HepG2 (cell line): ENCODE measurements around the gene SGPP1. TPM values are rescaled to one million over a fixed set of nuclear protein-coding genes. Genes with fewer than 3 reads are reported as not detected.

Source experiments
- CBX1 ChIP-seq: IDR thresholded peaks from one replicate; pipeline ENCODE4 v1.6.1; 2016; ENCODE audit warnings: antibody characterized with exemption, low read depth
- CC2D1A ChIP-seq: sonication (generic); formaldehyde crosslinking; IDR thresholded peaks from 2 replicates; pipeline ENCODE4 v1.8.1; 2023; ENCODE audit warnings: mild to moderate bottlenecking, missing genetic modification reagents
- GPN1 ChIP-seq: sonication (generic); formaldehyde crosslinking; IDR thresholded peaks from 2 replicates; pipeline ENCODE4 v1.5.1; 2020; ENCODE audit warnings: missing genetic modification reagents, borderline replicate concordance
- HDAC6 ChIP-seq: fragments of 200-600 bp; sonication (generic); IDR thresholded peaks from 2 replicates; pipeline ENCODE4 v1.7.0; 2017; ENCODE audit warnings: mild to moderate bottlenecking, antibody characterized with exemption, low read length, low read depth
- KAT7 ChIP-seq: IDR thresholded peaks from 2 replicates; pipeline ENCODE4 v1.6.1; 2018; ENCODE audit warnings: borderline replicate concordance, missing compliant biosample characterization
- KLF15 ChIP-seq: sonication (generic); formaldehyde crosslinking; IDR thresholded peaks from 2 replicates; pipeline ENCODE4 v1.8.1; 2023; ENCODE audit warnings: borderline replicate concordance, mild to moderate bottlenecking, inconsistent platforms, missing genetic modification reagents, mixed read lengths
- MEIS1 ChIP-seq: sonication (generic); formaldehyde crosslinking; IDR thresholded peaks from 2 replicates; pipeline ENCODE4 v1.9.0; 2021; ENCODE audit warnings: mild to moderate bottlenecking, missing genetic modification reagents, moderate library complexity, borderline replicate concordance
- NFIC ChIP-seq: IDR thresholded peaks from 2 replicates; pipeline ENCODE4 v1.6.1; 2012; ENCODE audit warnings: mild to moderate bottlenecking, low read length, inconsistent platforms
- REPIN1 ChIP-seq: sonication (generic); formaldehyde crosslinking; IDR thresholded peaks from 2 replicates; pipeline ENCODE4 v1.8.0; 2022; ENCODE audit warnings: missing genetic modification reagents, low read depth, mild to moderate bottlenecking, borderline replicate concordance
- TCF12 ChIP-seq, 2 experiments: fragments of 450-650 bp in 1 of 2; sonication (generic) in 1 of 2; formaldehyde crosslinking in 1 of 2; IDR thresholded peaks; 2 replicates each; pipeline versions ENCODE4 v1.6.1 to v1.8.0; 2017 to 2022; ENCODE audit warnings: antibody characterized with exemption in 1 of 2, mild to moderate bottlenecking in 1 of 2, missing genetic modification reagents in 1 of 2, moderate library complexity in 1 of 2
- WIZ ChIP-seq: sonication (generic); formaldehyde crosslinking; IDR thresholded peaks from 2 replicates; pipeline ENCODE4 v1.5.1; 2020; ENCODE audit warnings: mild to moderate bottlenecking, missing genetic modification reagents
- ZNF446 ChIP-seq: sonication (generic); formaldehyde crosslinking; IDR thresholded peaks from 2 replicates; pipeline ENCODE4 v1.5.0; 2020; ENCODE audit warnings: mild to moderate bottlenecking, missing genetic modification reagents
- ZNF558 ChIP-seq: sonication (generic); formaldehyde crosslinking; IDR thresholded peaks from 2 replicates; pipeline ENCODE4 v1.9.0; 2022; ENCODE audit warnings: mild to moderate bottlenecking, missing genetic modification reagents, borderline replicate concordance
- ZNF792 ChIP-seq: IDR thresholded peaks from 2 replicates; pipeline ENCODE4 v1.6.1; 2016
- polyA plus RNA-seq, 8 experiments: library from polyadenylated mRNA; depleted of rRNA in 3 of 8; stranded (reverse) in 7 of 8; unstranded in 1 of 8; fragments of >200 nt; fragmentation: Illumina TruSeq in 4 of 8; extraction: Trizol in 4 of 8; gene quantifications; 2 replicates each; pipeline versions ENCODE4 v1.2.1 to v1.2.3, GENCODE V29; 2011 to 2016; ENCODE audit warnings: low read depth in 4 of 8, missing spikeins in 1 of 8, mixed read lengths in 1 of 8; ENCODE audit not compliant: insufficient read depth in 1 of 8
- total RNA-seq, 5 experiments: library from RNA; depleted of rRNA; stranded (reverse); fragments of >200 nt; fragmentation: Illumina TruSeq; extraction: Trizol; gene quantifications; 2 replicates each; pipeline ENCODE4 v1.2.3, GENCODE V29; 2016; ENCODE audit warnings: low read depth in 1 of 5
- TF ChIP-seq, protein P1 (sequence below): sonication (generic); formaldehyde crosslinking; conservative IDR thresholded peaks from 2 replicates; pipeline ENCODE4 v1.4.0; 2020; ENCODE audit warnings: mild to moderate bottlenecking, missing genetic modification reagents, moderate library complexity
- TF ChIP-seq, protein P2 (sequence below): sonication (generic); formaldehyde crosslinking; IDR thresholded peaks from 2 replicates; pipeline ENCODE4 v1.4.0; 2020; ENCODE audit warnings: missing genetic modification reagents, borderline replicate concordance
- TF ChIP-seq, protein P3 (sequence below): IDR thresholded peaks from 2 replicates; pipeline ENCODE4 v1.4.0; 2020; ENCODE audit warnings: mild to moderate bottlenecking, missing genetic modification reagents

The SGPP1 gene
- total and polyA plus RNA-seq, 2 of the 13 experiments (the other 11 are each of a cell fraction or from before 2014, with no cell fraction given), result 6.4 to 6.8 TPM

DNA sequence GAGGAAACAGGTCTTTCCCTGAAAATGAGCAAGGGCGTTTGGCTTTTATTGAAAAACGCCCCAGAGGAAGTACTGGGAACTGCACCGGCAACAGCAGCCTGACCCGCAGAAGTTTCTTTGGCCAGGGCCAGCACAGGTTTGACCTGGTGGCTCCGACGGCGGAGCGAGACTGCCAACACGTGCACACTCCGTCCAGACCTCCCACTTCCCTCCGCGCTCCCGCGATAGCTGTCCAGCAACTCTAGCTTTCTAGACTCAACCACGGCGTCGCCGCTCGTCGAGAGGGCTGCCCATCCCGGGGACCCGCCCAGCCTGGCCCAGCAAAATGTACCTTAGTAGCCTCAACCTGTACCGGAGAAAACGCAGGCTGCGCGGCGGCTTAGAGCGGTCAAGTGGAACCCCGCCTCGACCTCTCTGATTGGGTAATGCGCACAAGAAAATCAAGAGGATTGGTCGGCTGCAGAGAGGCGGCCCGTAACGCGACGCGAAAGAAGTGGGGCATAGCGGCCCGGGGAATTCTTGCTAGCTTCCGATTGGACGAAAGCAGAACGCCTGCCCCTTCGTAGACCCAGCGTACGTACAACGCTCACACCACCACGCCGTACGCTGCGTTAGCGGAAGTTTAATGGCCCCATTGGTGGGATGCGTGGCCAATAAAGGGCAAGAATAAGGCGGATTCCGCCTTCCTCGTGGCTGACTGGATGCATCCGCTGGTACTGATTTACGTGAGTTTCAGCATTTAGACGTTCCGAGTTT lies 86.2 kb downstream of the SGPP1 start, which contains the start of gene WDR89 (continued):
- peak; percentile 76; the same call in 1 of the 2 replicates for TF ChIP-seq ZNF558 (CRISPR knock-in tag)
- 0 out of 2 replicates have a peak, but pooled peaks have one; percentile 57 for TF ChIP-seq ZNF446 (CRISPR knock-in tag)
- TF ChIP-seq, protein P1, sequence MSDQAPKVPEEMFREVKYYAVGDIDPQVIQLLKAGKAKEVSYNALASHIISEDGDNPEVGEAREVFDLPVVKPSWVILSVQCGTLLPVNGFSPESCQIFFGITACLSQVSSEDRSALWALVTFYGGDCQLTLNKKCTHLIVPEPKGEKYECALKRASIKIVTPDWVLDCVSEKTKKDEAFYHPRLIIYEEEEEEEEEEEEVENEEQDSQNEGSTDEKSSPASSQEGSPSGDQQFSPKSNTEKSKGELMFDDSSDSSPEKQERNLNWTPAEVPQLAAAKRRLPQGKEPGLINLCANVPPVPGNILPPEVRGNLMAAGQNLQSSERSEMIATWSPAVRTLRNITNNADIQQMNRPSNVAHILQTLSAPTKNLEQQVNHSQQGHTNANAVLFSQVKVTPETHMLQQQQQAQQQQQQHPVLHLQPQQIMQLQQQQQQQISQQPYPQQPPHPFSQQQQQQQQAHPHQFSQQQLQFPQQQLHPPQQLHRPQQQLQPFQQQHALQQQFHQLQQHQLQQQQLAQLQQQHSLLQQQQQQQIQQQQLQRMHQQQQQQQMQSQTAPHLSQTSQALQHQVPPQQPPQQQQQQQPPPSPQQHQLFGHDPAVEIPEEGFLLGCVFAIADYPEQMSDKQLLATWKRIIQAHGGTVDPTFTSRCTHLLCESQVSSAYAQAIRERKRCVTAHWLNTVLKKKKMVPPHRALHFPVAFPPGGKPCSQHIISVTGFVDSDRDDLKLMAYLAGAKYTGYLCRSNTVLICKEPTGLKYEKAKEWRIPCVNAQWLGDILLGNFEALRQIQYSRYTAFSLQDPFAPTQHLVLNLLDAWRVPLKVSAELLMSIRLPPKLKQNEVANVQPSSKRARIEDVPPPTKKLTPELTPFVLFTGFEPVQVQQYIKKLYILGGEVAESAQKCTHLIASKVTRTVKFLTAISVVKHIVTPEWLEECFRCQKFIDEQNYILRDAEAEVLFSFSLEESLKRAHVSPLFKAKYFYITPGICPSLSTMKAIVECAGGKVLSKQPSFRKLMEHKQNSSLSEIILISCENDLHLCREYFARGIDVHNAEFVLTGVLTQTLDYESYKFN (CRISPR knock-in tag), result peak; percentile 10
- TF ChIP-seq KAT7, result peak; percentile 72; the same call in 1 of the 2 replicates
- TF ChIP-seq CBX1, result peak; percentile 35
- TF ChIP-seq MEIS1, result 0 out of 2 replicates have a peak, but pooled peaks have one; percentile 51
- peak; percentile 81; the same call in 1 of the 2 replicates for TF ChIP-seq KLF15 (CRISPR knock-in tag)
- peak; percentile 92; the same call in 1 of the 2 replicates for TF ChIP-seq CC2D1A (CRISPR knock-in tag)
- TF ChIP-seq, protein P2, sequence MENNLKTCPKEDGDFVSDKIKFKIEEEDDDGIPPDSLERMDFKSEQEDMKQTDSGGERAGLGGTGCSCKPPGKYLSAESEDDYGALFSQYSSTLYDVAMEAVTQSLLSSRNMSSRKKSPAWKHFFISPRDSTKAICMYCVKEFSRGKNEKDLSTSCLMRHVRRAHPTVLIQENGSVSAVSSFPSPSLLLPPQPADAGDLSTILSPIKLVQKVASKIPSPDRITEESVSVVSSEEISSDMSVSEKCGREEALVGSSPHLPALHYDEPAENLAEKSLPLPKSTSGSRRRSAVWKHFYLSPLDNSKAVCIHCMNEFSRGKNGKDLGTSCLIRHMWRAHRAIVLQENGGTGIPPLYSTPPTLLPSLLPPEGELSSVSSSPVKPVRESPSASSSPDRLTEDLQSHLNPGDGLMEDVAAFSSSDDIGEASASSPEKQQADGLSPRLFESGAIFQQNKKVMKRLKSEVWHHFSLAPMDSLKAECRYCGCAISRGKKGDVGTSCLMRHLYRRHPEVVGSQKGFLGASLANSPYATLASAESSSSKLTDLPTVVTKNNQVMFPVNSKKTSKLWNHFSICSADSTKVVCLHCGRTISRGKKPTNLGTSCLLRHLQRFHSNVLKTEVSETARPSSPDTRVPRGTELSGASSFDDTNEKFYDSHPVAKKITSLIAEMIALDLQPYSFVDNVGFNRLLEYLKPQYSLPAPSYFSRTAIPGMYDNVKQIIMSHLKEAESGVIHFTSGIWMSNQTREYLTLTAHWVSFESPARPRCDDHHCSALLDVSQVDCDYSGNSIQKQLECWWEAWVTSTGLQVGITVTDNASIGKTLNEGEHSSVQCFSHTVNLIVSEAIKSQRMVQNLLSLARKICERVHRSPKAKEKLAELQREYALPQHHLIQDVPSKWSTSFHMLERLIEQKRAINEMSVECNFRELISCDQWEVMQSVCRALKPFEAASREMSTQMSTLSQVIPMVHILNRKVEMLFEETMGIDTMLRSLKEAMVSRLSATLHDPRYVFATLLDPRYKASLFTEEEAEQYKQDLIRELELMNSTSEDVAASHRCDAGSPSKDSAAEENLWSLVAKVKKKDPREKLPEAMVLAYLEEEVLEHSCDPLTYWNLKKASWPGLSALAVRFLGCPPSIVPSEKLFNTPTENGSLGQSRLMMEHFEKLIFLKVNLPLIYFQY (CRISPR knock-in tag), result 0 out of 2 replicates have a peak, but pooled peaks have one; percentile 41
- no peak for TF ChIP-seq WIZ (CRISPR knock-in tag)
- TF ChIP-seq, protein P3, sequence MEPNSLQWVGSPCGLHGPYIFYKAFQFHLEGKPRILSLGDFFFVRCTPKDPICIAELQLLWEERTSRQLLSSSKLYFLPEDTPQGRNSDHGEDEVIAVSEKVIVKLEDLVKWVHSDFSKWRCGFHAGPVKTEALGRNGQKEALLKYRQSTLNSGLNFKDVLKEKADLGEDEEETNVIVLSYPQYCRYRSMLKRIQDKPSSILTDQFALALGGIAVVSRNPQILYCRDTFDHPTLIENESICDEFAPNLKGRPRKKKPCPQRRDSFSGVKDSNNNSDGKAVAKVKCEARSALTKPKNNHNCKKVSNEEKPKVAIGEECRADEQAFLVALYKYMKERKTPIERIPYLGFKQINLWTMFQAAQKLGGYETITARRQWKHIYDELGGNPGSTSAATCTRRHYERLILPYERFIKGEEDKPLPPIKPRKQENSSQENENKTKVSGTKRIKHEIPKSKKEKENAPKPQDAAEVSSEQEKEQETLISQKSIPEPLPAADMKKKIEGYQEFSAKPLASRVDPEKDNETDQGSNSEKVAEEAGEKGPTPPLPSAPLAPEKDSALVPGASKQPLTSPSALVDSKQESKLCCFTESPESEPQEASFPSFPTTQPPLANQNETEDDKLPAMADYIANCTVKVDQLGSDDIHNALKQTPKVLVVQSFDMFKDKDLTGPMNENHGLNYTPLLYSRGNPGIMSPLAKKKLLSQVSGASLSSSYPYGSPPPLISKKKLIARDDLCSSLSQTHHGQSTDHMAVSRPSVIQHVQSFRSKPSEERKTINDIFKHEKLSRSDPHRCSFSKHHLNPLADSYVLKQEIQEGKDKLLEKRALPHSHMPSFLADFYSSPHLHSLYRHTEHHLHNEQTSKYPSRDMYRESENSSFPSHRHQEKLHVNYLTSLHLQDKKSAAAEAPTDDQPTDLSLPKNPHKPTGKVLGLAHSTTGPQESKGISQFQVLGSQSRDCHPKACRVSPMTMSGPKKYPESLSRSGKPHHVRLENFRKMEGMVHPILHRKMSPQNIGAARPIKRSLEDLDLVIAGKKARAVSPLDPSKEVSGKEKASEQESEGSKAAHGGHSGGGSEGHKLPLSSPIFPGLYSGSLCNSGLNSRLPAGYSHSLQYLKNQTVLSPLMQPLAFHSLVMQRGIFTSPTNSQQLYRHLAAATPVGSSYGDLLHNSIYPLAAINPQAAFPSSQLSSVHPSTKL (CRISPR knock-in tag), result peak; percentile 42
- TF ChIP-seq ZNF792 (CRISPR knock-in tag), result peak; percentile 84
- no peak for TF ChIP-seq TCF12 (IDR thresholded peaks at IDR 0.05)
- no peak for TF ChIP-seq TCF12 (CRISPR knock-in tag; IDR thresholded peaks at IDR 0.05)
- no peak for TF ChIP-seq HDAC6
- peak; percentile 79; the same call in 1 of the 2 replicates for TF ChIP-seq REPIN1 (CRISPR knock-in tag)
- TF ChIP-seq GPN1, result peak; percentile 86; the same call in 1 of the 2 replicates
- TF ChIP-seq NFIC, result no peak
